GM21390 (cell line): Measurements from ENCODE around the gene CIC.
"Not testable (repeated sequence)": the region's sequence is repeated elsewhere in the genome, so short reads cannot be mapped to it uniquely, and the experiment has no call there.

Experiments used
- ATAC-seq: cut with Tn5 transposase; IDR thresholded peaks from one replicate; pipeline ENCODE4 v1.9.1; 2021; ENCODE audit not compliant: unreplicated experiment

Gene CIC

DNA sequence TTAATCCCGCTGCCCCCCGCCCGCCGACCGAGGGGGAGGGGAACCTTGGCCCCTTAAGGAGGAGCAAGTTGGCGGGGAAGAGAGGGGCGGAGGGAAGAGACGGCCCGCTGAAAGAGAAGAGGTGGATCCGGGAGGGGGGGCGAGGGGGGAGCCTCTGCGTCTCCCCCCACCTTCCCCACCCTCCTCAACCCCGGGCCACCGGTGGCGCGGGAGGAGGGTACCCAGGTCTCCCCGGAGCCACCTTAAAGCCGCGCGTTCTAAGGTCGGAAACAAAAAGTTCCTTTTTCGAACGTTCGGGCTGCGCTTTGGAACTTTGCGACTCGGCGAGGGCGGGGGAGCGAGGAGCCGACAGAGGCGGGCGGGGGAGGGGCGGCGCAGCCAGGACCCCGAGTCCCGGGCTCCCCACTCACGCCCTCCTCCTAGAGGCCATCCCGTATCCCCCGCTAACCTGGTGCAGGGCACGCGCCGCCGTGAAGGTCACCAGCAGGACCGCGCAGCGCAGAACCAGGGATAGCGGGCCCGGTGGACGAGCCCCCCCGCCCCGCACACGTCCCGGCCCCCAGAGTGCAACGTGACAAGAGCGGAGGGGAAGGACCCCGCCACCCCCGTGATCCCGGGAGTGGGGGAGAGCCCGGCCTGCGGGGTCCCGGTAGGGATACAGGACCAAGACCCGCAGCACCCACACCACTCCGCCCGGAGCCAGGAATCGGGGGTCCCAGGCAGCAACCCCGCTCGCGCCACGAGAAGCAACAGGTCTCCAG, 14.8 kb upstream of the CIC start:
- ATAC-seq: no peak

DNA sequence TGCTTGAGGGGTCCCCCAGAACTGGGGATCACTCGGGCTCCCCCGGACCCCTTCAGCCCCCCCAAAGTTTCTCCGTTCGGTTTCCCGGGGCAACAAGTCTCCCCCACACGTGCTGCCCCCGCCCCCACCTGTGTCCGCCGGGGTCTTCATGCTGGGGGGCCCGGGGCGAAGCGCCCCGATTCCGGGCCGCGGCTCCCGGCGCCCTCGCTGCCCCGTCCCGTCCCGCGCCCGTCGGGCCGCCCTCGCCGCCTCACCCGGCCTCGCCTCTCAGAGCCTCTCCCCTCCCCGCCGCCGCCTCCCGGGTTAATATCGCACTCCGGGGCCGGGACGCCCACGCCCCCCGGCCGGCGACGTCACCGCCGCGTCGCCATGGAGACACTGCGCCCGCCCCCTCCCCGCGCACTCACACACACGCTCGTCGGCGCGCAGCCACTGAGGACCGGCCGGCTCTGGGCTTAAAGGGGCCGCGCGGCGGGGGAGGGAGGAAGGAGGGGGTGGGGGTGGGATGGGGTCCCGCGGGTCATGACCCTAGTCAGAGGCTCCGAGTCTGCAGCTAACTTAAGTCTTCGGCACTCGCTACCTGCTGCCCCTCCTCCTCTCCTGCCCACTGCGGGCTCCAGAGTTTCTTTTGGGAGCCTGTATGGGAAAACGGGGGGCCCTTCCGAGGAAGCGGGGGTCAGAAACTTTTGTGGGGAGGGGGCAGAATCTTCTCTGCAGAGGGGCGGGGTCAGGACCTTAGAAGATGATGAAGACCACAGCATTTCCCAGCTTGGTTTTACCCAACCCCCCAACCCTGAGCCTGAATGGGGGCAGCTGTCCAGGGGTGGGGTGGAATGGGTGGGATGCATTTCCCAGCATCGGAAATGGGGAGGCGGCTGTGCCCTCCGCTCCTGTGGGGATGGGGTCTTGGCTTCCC, 13.9 kb upstream of the CIC start, which contains the start of gene ERF:
ERF (minus strand) TSS at position 279 of the 916 bp plus-strand sequence; CDS start at position 150, 129 bp downstream.
- ATAC-seq: peak; percentile 60

DNA sequence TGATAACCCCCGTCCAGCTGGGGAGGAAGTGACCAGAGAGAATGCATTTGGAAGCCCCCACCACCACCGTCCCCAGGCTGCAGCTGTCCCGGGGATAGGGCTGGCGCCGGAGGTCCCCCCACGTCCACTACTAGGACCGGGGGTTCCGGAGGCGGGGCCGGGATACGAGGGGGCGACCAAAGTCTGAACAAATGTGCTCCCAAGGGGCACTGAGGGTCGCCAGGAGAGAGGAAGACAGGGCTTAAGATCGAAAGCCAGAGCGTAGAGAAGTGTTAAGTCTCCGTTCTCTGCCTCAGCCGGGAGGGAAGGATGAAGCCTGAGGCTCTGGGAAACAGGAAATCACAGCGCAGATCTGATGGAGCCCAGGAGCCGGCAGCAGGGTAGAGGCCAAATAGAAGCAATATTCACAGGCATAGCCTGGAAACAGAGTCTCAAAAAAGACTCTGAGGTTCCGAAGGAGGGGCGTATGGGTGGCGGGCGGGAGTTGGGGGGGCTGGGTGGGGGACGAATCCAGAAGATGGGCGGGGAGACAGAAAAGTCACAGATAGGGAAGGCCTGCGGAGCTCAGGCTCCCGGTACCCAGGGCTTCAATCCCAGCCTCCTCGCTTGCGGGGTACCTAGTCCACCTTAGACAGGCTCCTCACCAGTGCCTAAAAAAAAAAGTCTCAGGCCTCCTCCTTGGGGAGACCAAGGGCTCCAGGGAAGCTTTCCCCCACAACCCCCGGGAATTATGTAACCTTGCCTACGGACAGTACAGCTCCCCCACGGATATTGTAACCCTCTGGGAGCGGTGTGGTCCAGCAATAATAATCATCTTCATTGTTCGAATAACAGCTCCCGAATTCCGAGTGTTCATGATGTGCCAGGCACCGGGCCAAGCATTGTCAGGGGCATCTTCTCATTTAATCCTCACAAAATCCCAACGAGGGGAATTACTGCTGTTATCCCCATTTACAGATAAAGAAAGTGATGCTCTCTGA, 13.0 kb upstream of the CIC start:
- no peak for ATAC-seq

DNA sequence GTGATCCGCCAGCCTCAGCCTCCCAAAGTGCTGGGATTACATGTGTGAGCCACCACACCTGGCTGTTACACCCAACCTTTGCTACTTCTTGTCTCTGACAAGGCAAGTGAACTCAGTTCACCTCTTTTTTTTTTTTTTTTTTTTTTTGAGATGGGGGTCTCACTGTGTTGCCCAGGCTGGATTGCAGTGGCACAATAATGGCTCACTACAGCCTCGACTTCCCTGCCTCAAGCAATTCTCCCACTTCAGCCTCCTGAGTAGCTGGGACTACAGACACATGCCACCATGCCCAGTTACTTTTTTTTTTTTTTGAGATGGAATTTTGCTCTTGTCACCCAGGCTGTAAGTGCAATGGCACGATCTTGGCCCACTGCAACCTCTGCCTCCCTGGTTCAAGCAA, 11.2 kb upstream of the CIC start:
- ATAC-seq: not testable (repeated sequence)

- ATAC-seq: no peak
Measured at GRCh38 chr19:42261763-42262162, 7.3 kb upstream of the CIC start.

GRCh38 chr19:42266105-42266504, 2.9 kb upstream of the CIC start:
- ATAC-seq: not testable (repeated sequence)

GRCh38 chr19:42266928-42267603, 2.0 kb upstream of the CIC start:
- not testable (repeated sequence) for ATAC-seq

DNA sequence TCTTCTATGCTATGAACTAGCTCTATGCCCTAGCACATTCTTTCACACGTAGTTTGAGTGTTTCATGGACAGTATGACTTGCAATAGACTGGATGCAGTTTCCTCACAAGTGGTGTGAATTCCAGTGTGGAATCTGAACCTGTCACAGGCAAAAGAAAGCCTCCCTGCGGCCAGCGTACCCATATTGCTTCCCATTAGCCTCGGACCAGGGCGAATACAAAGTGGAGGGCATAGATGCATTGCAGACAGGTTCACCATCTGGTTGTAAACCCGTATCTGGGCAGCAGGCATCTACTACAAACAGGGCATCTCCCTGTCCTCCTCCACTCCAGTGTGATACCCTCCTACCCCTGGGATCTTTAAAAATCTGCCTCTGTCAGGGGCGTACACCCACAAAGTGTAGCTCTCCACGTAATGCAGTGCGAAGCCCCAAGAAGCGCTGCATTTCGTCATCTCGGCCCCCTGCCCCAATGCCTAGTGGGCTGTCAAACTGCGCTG, 1.4 kb upstream of the CIC start:
- ATAC-seq: no peak

DNA sequence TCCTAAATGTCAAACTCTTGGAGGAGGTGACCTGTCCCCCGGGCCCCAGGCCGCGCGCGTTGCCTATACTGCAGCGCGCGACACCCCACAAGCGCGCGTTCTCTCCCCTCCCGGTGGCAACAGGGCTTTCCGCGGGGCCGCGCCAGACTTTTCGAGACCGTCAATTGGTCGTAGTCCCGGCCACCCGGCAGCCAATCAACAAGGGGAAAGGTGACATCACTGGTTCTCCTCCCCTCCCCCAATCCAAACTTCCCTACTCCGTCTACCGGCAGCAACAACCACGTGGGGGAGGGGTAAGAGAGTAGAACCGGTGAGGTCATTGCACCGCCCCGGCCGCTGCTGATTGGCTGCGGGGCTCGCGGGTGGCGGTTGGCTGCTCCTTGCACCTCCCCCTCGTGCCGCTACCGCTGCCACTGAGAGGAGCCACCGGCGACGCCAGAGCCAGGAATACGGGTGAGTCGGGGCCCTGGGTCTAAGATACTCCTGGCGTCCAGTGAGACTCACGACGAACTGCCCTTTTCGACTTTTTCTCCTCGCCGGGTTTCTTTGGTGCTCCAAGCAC, 829 bp upstream of the CIC start:
- peak; percentile 48 for ATAC-seq

GRCh38 chr19:42269478-42270345, 660 bp downstream of the CIC start:
- ATAC-seq: no peak

DNA sequence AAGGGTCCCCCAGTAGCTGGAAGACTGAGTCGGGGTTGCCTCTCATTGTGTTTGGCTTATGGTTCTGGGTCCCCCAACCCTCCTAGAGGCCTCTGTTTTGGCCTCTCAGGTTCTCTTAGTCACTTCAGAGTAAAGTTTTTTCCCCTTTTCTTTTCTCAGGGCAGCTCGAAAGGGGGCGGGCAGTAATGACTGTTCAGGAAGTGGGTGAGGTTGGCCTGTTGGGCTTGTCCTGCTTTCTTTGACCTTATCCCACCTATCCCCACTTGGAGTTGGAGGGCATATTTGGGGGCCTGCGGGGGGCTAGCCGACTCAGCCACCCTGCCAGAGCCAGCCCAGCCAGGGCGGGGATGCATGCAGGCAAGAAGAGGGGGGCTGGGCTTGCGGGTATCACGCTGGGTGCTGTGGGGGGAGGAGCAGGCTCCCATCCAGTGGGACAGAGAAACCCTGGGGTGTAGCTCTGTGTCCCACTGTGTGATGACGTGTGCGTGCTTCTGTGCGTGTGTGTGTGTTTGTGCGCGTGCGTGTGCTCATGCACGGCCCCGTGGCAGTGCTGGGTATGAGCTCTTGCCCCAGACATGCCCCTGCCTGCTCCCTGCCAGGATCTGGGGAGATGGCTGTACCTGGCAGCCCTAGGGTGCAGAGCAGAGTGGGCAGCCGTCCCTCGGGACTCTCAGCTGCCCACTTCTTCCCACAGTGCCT, 1.4 kb downstream of the CIC start:
- no peak for ATAC-seq

DNA sequence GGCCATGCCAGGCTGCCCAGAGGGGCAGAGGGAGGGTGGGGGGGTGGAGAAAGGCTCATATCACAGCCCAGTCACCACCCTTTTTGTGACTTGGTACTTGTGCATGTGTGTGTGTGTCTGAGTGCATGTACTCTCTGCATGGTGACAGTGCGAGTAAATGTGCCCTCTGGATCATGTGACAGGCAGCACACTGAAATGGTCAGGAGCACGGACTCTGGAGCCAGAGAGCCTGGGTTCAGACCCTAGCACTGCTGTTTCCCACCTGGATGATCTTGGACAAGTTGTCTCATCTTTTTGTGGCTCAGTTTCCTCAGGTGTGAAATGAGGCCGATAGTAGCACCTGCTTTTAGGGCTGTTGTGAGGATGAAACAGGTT, 2.0 kb downstream of the CIC start:
- no peak for ATAC-seq

- ATAC-seq: no peak
Measured at GRCh38 chr19:42271861-42272534, 2.9 kb downstream of the CIC start.

DNA sequence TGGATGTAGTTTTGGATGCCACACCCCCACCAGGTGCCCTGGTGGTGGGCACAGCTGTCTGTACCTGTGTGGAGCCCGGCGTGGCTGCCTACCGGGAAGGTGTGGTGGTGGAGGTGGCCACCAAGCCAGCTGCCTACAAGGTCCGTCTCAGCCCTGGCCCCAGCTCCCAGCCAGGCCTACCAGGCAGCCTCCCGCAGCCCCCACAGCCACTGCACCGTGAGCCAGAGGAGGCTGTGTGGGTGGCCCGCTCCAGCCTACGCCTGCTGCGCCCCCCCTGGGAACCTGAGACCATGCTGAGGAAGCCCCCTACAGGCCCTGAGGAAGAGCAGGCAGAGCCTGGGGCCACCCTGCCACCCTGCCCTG, 3.5 kb downstream of the CIC start:
- ATAC-seq: no peak

- ATAC-seq: no peak
Measured at GRCh38 chr19:42272989-42273406, 3.9 kb downstream of the CIC start.

GRCh38 chr19:42273407-42274064, 4.5 kb downstream of the CIC start:
- ATAC-seq: no peak

DNA sequence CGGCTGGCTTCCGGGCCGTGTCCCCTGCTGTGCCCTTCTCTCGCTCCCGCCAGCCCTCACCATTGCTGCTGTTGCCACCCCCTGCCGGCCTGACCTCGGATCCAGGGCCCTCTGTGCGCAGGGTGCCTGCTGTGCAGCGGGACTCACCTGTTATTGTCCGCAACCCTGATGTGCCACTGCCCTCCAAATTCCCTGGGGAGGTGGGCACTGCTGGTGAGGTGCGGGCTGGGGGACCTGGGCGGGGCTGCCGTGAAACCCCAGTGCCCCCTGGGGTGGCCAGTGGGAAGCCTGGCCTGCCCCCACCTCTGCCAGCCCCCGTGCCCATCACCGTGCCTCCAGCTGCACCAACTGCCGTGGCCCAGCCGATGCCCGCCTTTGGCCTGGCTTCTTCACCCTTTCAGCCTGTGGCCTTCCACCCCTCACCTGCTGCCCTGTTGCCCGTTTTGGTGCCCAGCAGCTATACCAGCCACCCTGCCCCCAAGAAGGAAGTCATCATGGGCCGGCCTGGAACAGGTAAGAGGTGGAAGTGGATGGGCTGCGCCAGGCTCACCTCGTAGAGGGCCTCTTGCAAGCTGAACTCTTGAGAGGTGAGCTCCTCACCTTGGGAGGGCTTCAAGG, 5.1 kb downstream of the CIC start:
- ATAC-seq: no peak
